ENCODE data around the gene DCP2. TPM values are rescaled to one million over a fixed set of nuclear protein-coding genes. Genes with fewer than 3 reads are reported as not detected.

Gene DCP2
- total RNA-seq, 1 experiment from 2014 or later = 28.4 TPM

DNA sequence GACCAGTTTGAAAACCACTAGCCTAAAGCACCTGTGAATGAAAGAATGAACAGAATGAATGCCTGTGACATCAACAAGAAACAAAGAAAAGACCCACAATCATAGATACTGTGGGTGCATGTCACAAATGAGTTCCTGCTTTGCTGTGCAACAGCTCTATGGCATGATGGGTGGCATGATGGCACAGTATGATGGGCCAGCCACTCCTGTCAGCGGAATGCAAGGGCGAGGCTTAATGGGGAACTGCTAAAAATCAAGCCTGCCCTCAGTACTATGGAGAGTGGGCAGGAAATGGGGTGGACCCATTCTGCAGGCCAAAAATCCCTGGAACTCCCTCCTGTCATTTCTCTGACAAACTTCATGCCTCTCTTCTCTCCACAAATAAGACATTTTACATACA lies 89.0 kb downstream of the DCP2 start:
- no peak for DNase-seq (ENCODE audit: low read depth)

DNA sequence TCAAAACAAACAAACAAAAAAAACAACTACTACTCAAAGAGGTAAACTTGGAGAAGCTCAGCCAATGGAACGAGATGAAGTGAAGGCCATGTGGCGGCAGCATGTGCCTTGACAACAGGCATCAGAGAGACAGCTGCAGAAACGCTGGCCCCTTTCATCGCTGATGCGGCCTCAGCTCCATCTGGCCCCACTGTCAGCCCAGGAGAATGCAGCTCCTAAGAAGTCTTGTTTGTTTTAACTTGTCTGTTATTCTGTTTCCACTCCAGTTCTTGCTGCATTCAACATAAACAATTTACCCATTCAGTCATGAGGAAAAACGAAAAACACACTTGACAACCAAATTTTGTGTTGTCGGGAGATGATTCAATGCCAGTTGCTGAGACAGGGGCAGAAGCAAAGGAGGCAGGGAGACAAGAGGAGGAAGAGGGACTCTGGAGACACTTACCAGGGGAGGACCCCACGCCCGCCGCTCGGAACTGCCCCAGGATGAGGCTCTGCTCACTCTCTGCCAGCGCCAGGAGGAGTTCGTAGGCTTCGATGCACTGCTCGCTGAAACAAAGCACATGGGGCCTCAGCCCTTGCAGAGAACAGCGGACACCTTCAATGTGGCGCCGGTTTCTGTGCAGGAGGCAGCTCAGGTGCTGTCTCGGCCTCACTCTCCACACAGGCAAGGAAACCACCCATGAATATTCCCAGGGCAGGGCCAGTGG lies 91.2 kb downstream of the DCP2 start:
- DNase-seq (ENCODE audit: low read depth) = no peak

DNA sequence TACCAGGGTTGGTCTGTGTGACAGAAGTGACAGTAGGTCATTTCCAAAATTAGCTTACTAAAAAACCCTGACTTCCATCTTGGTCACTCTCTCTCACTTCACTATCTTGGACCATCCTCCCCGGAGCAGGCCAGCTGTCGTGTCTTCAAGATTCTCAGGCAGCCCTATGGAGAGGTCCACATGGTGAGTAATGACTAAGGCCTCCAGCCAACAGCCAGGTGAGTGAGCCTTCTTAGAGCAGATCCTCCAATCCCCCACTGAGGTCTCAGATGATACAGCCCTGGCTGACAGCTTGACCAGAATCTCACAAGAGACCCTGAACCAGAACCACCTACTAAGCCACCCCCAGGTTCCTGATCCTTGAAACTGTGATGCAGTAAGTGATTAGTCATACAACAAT lies 92.0 kb downstream of the DCP2 start:
- DNase-seq (ENCODE audit: low read depth) = no peak

Other genes with a start within 250 kb of the DCP2 start
- gene APC, start 238.9 kb upstream of the DCP2 start, total RNA-seq (2014; rRNA removed; shearing (Covaris generic)) = 22.6 and 23.4 TPM in 2 replicates
- 66.6 and 106 TPM in 2 replicates for gene SRP19, start 115.5 kb upstream of the DCP2 start, total RNA-seq (2014; rRNA removed; shearing (Covaris generic))
- 37.3 and 39.0 TPM in 2 replicates for gene REEP5, start 54.6 kb upstream of the DCP2 start, total RNA-seq (2014; rRNA removed; shearing (Covaris generic))

All from RPMI7951 (cell line).